ENCODE results near the gene TFCP2.

DNA sequence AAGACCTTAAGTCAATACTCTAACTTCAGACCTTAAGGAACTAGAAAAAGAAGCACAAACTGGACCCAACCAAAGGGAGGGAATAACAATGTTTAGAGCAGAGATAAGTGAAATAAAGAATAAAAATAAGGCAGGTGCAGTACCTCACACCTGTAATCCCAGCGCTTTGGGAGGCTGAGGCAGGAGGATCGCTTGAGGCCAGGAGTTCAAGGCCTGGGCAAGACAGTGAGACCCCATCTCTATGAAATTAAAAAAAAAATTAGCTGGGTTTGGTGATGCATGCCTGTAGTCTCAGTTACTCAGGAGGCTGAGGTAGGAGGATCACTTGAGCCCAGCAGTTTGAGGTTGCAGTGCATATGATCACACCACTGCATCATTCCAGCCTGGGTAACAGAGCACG lies 9.1 kb downstream of the TFCP2 start:
- TF ChIP-seq POLR2A (IDR thresholded peaks at IDR 0.05; ENCODE audit: low read depth, low read length) = no peak
- no peak for TF ChIP-seq POLR2AphosphoS5 (IDR thresholded peaks at IDR 0.05; ENCODE audit: low read depth, low read length)
